Liver (tissue), 3 donors: ENCODE measurements around the gene SERINC1.

Experiments
- GABPA ChIP-seq, 2 donors: IDR thresholded peaks in 1 of 2; conservative IDR thresholded peaks in 1 of 2; 2 replicates each; pipeline ENCODE4 v1.6.1; 2016; ENCODE audit warnings: antibody characterized with exemption in 2 of 2, mild to moderate bottlenecking in 1 of 2, moderate library complexity in 1 of 2
- RAD21 ChIP-seq, 2 donors: IDR thresholded peaks; 2 replicates each; pipeline ENCODE4 v1.6.1; 2016; ENCODE audit warnings: antibody characterized with exemption in 2 of 2, mild to moderate bottlenecking in 2 of 2
- SP1 ChIP-seq: IDR thresholded peaks from 2 replicates; pipeline ENCODE4 v1.6.1; 2018; ENCODE audit warnings: antibody characterized with exemption, mild to moderate bottlenecking
- YY1 ChIP-seq: IDR thresholded peaks from 2 replicates; pipeline ENCODE4 v1.6.1; 2016; ENCODE audit warnings: antibody characterized with exemption, mild to moderate bottlenecking
- TF ChIP-seq, protein P1 (sequence below): fragments of 150-350 bp; IDR thresholded peaks from 2 replicates; pipeline ENCODE4 v1.5.1; 2017; ENCODE audit warnings: improper control_type of control experiment, low read depth, low read length; ENCODE audit not compliant: missing input control
- TF ChIP-seq, protein P2 (sequence below): IDR thresholded peaks from 2 replicates; pipeline ENCODE4 v1.6.1; 2016; ENCODE audit warnings: antibody characterized with exemption, mild to moderate bottlenecking
- TF ChIP-seq, protein P3 (sequence below): IDR thresholded peaks from 2 replicates; pipeline ENCODE4 v1.6.1; 2016; ENCODE audit warnings: antibody characterized with exemption
- donor health status: healthy.
- donor health status: healthy.

DNA sequence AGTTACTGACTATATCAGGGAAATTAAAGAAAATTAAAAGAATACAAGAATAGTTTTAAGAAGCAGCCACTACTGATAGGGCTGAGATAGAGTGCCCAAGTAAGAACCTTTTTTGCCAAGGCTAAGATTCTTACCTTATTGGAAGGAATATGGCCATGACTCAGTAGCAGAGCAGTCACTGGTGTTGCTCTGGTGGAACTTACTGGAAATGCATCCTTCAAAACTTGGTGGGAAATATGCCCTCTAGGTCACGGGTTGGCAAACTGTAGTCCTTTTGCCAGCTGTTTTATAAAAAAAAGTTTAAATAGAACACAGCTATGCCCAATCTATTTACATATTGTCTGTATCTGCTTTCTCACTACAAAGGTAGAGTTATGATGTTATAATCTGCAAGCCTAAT lies 66.2 kb downstream of the SERINC1 start:
- TF ChIP-seq, protein P1, sequence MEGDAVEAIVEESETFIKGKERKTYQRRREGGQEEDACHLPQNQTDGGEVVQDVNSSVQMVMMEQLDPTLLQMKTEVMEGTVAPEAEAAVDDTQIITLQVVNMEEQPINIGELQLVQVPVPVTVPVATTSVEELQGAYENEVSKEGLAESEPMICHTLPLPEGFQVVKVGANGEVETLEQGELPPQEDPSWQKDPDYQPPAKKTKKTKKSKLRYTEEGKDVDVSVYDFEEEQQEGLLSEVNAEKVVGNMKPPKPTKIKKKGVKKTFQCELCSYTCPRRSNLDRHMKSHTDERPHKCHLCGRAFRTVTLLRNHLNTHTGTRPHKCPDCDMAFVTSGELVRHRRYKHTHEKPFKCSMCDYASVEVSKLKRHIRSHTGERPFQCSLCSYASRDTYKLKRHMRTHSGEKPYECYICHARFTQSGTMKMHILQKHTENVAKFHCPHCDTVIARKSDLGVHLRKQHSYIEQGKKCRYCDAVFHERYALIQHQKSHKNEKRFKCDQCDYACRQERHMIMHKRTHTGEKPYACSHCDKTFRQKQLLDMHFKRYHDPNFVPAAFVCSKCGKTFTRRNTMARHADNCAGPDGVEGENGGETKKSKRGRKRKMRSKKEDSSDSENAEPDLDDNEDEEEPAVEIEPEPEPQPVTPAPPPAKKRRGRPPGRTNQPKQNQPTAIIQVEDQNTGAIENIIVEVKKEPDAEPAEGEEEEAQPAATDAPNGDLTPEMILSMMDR, result no peak
- TF ChIP-seq SP1 (no peak), YY1 (no peak), RAD21 (IDR thresholded peaks at IDR 0.05) (no peak), GABPA (IDR thresholded peaks at IDR 0.05 in 1 of 2, conservative IDR thresholded peaks at IDR 0.05 in 1 of 2) (no peak)
- TF ChIP-seq, protein P2, sequence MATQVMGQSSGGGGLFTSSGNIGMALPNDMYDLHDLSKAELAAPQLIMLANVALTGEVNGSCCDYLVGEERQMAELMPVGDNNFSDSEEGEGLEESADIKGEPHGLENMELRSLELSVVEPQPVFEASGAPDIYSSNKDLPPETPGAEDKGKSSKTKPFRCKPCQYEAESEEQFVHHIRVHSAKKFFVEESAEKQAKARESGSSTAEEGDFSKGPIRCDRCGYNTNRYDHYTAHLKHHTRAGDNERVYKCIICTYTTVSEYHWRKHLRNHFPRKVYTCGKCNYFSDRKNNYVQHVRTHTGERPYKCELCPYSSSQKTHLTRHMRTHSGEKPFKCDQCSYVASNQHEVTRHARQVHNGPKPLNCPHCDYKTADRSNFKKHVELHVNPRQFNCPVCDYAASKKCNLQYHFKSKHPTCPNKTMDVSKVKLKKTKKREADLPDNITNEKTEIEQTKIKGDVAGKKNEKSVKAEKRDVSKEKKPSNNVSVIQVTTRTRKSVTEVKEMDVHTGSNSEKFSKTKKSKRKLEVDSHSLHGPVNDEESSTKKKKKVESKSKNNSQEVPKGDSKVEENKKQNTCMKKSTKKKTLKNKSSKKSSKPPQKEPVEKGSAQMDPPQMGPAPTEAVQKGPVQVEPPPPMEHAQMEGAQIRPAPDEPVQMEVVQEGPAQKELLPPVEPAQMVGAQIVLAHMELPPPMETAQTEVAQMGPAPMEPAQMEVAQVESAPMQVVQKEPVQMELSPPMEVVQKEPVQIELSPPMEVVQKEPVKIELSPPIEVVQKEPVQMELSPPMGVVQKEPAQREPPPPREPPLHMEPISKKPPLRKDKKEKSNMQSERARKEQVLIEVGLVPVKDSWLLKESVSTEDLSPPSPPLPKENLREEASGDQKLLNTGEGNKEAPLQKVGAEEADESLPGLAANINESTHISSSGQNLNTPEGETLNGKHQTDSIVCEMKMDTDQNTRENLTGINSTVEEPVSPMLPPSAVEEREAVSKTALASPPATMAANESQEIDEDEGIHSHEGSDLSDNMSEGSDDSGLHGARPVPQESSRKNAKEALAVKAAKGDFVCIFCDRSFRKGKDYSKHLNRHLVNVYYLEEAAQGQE, result no peak
- TF ChIP-seq, protein P3, sequence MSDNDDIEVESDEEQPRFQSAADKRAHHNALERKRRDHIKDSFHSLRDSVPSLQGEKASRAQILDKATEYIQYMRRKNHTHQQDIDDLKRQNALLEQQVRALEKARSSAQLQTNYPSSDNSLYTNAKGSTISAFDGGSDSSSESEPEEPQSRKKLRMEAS, result no peak
